Ascending aorta (tissue), 2 donors: Measurements from ENCODE around the gene NPIPA5. TPM values are rescaled to one million over a fixed set of nuclear protein-coding genes. Genes with fewer than 3 reads are reported as not detected.
"Not testable (repeated sequence)": the region's sequence is repeated elsewhere in the genome, so short reads cannot be mapped to it uniquely, and the experiment has no call there.

Experiments
- DNase-seq, 2 donors: peaks; one replicate each; pipeline ENCODE4 v3.0.0-alpha.2; 2019; ENCODE audit warnings: low spot score in 2 of 2
- H3K27ac ChIP-seq, 2 donors: fragments of 200-600 bp; sonication (generic); one replicate each; pipeline ENCODE4 v1.5.1; 2016 to 2017; ENCODE audit warnings: mild to moderate bottlenecking in 1 of 2
- H3K27me3 ChIP-seq: fragments of 200-600 bp; sonication (generic); one replicate; pipeline ENCODE4 v1.5.1; 2017
- H3K36me3 ChIP-seq, 2 donors: fragments of 200-600 bp; sonication (generic); one replicate each; pipeline ENCODE4 v1.5.1; 2016
- H3K4me1 ChIP-seq, 2 donors: fragments of 200-600 bp; sonication (generic); one replicate each; pipeline ENCODE4 v1.5.1; 2016 to 2017; ENCODE audit warnings: mild to moderate bottlenecking in 1 of 2
- H3K4me3 ChIP-seq, 2 donors: fragments of 200-600 bp; sonication (generic); one replicate each; pipeline ENCODE4 v1.5.1; 2016 to 2017; ENCODE audit warnings: mild to moderate bottlenecking in 1 of 2
- H3K9me3 ChIP-seq, 2 donors: fragments of 200-600 bp; sonication (generic); one replicate each; pipeline ENCODE4 v1.5.1; 2016
- intact Hi-C: fragments of 100-400 bp; cut with DNase I; formaldehyde crosslinking; loops from one replicate; pipeline ENCODE4 v1.15.1; 2023
- total RNA-seq: library from RNA; depleted of rRNA; stranded (reverse); fragments of >200 nt; gene quantifications from one replicate; pipeline ENCODE4 v1.1.0, GENCODE V29; 2016

NPIPA5 gene
- total RNA-seq, 1 donor from 2014 or later = not detected

DNA sequence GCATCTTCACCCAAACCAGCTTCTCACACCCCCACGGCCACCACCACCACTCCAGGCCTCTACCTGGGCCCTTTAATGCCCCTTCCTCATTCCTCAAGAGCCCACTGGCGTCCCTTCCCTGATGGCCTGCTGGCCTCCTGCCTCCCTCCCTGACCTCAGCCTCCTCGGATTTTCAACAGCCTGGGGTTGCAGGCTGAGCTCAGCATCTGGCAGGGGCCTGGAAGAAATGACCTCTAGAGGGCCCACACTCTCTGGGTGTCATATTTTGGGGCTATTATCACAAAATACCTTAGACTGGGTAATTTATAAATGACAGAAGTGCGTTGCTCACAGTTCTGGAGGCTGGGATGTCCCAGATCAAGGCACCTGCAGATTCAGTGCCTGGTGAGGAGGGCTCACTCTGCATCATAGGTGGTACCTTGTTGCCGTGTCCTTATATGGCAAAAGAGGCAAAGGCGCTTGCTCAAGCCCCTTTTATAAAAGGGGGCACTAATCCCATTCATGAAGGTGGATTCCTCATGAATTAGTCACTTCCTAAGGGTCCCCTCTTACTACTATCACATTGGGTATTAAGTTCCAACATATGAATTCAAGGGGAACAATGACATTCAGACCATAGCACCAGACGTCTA, 40.0 kb downstream of the NPIPA5 start:
- H3K4me3 ChIP-seq, H3K27me3 ChIP-seq, H3K27ac ChIP-seq, H3K36me3 ChIP-seq, H3K4me1 ChIP-seq, intact Hi-C loops, H3K9me3 ChIP-seq, DNase-seq: not testable (repeated sequence)

GRCh38 chr16:15335609-15336008, 42.5 kb downstream of the NPIPA5 start:
- DNase-seq, intact Hi-C loops, H3K27ac ChIP-seq, H3K36me3 ChIP-seq, H3K4me1 ChIP-seq, H3K4me3 ChIP-seq, H3K27me3 ChIP-seq, H3K9me3 ChIP-seq: not testable (repeated sequence)

- H3K27ac ChIP-seq, intact Hi-C loops, H3K27me3 ChIP-seq: not testable (repeated sequence)
Observed at GRCh38 chr16:15333969-15334368, 44.1 kb downstream of the NPIPA5 start.

GRCh38 chr16:15330978-15331377, 47.1 kb downstream of the NPIPA5 start:
- H3K9me3 ChIP-seq, H3K27me3 ChIP-seq, intact Hi-C loops, H3K36me3 ChIP-seq, H3K27ac ChIP-seq, H3K4me3 ChIP-seq, H3K4me1 ChIP-seq, DNase-seq: not testable (repeated sequence)

More at GRCh38 chr16:15333969-15334368, 44.1 kb downstream of the NPIPA5 start:
- not testable (repeated sequence) for H3K4me3 ChIP-seq, H3K9me3 ChIP-seq, H3K36me3 ChIP-seq, H3K4me1 ChIP-seq, DNase-seq

GRCh38 chr16:15324954-15325353, 53.1 kb downstream of the NPIPA5 start:
- H3K4me1 ChIP-seq, intact Hi-C loops, H3K4me3 ChIP-seq, H3K27ac ChIP-seq, H3K9me3 ChIP-seq, H3K27me3 ChIP-seq, DNase-seq, H3K36me3 ChIP-seq: not testable (repeated sequence)

- intact Hi-C loops, H3K9me3 ChIP-seq, H3K4me1 ChIP-seq, H3K27ac ChIP-seq, H3K27me3 ChIP-seq, H3K36me3 ChIP-seq, H3K4me3 ChIP-seq, DNase-seq: not testable (repeated sequence)
Observed at GRCh38 chr16:15323373-15323772, 54.7 kb downstream of the NPIPA5 start.

DNA sequence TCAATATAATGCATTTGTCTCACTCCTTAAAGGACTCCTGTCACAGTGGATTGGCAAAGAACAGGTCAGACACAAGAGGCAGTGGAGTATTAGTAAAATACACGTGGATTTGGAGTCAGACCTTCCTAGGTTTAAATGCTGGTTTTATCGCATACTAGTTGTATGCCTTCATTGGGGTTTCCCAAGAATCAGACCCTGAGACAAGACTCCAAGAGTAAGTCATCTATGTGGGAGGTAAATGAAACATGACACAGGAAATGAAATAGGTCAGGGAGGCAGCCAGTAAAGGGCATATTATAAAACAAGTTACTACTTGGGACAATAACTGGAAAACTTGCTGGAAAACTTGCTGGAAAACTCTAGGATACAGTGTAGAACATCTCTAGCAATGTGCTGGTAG, 56.9 kb downstream of the NPIPA5 start:
- H3K27me3 ChIP-seq, DNase-seq, intact Hi-C loops, H3K36me3 ChIP-seq, H3K27ac ChIP-seq, H3K4me3 ChIP-seq, H3K4me1 ChIP-seq, H3K9me3 ChIP-seq: not testable (repeated sequence)

- H3K27ac ChIP-seq, H3K4me1 ChIP-seq, H3K4me3 ChIP-seq, H3K27me3 ChIP-seq, H3K36me3 ChIP-seq, H3K9me3 ChIP-seq, intact Hi-C loops, DNase-seq: not testable (repeated sequence)
Observed at GRCh38 chr16:15314562-15314961, 63.5 kb downstream of the NPIPA5 start.

Other genes starting within 250 kb of the NPIPA5 start
- 0.75 TPM for gene MPV17L, start 17.5 kb upstream of the NPIPA5 start, total RNA-seq
- 45.4 TPM for gene BMERB1, start 56.3 kb upstream of the NPIPA5 start, total RNA-seq